Adrenal gland (tissue), 5 donors: ENCODE results near the gene MMP21.

ENCODE experiments used
- POLR2A ChIP-seq, 2 donors: fragments of 450-650 bp; IDR thresholded peaks; one replicate each; pipeline ENCODE4 v1.6.1; 2017; ENCODE audit warnings: antibody characterized with exemption in 2 of 2, mild to moderate bottlenecking in 2 of 2, moderate library complexity in 1 of 2
- TF ChIP-seq, protein P1 (sequence below), 6 experiments: fragments of 450-650 bp in 4 of 6; fragments of 200-600 bp in 2 of 6; sonication (generic) in 1 of 6; IDR thresholded peaks; 1 replicate in 5 of 6; 2 replicates in 1 of 6; pipeline versions ENCODE4 v1.5.1 to v1.8.0; 2016 to 2021; ENCODE audit warnings: antibody characterized with exemption in 6 of 6, mild to moderate bottlenecking in 2 of 6, moderate library complexity in 1 of 6
- donor health status: DM: no; HTN: no; CAD: no.

- TF ChIP-seq, protein P1, sequence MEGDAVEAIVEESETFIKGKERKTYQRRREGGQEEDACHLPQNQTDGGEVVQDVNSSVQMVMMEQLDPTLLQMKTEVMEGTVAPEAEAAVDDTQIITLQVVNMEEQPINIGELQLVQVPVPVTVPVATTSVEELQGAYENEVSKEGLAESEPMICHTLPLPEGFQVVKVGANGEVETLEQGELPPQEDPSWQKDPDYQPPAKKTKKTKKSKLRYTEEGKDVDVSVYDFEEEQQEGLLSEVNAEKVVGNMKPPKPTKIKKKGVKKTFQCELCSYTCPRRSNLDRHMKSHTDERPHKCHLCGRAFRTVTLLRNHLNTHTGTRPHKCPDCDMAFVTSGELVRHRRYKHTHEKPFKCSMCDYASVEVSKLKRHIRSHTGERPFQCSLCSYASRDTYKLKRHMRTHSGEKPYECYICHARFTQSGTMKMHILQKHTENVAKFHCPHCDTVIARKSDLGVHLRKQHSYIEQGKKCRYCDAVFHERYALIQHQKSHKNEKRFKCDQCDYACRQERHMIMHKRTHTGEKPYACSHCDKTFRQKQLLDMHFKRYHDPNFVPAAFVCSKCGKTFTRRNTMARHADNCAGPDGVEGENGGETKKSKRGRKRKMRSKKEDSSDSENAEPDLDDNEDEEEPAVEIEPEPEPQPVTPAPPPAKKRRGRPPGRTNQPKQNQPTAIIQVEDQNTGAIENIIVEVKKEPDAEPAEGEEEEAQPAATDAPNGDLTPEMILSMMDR (IDR thresholded peaks at IDR 0.05): no peak
- TF ChIP-seq POLR2A (IDR thresholded peaks at IDR 0.05): no peak
Measured at GRCh38 chr10:125782054-125782453, 6.4 kb upstream of the MMP21 start.
